BE2C (cell line): ENCODE results near the gene HAX1.
"Not testable (repeated sequence)": the region's sequence is repeated elsewhere in the genome, so short reads cannot be mapped to it uniquely, and the experiment has no call there.

ENCODE experiments used
- DNase-seq: peaks from one replicate; pipeline ENCODE4 v3.0.0-alpha.2; 2020
- H3K27me3 ChIP-seq: fragments of 250-450 bp; sonication (Bioruptor Pico); 2 replicates; pipeline ENCODE4 v1.5.1; 2020; ENCODE audit warnings: mild to moderate bottlenecking
- H3K36me3 ChIP-seq: fragments of 250-450 bp; sonication (Bioruptor Pico); 2 replicates; pipeline ENCODE4 v1.5.1; 2020; ENCODE audit warnings: mild to moderate bottlenecking
- H3K4me1 ChIP-seq: fragments of 250-450 bp; sonication (Bioruptor Pico); 2 replicates; pipeline ENCODE4 v1.5.1; 2020
- H3K4me3 ChIP-seq: 2 replicates; pipeline ENCODE4 v1.5.1; 2011; ENCODE audit warnings: low read depth, low read length
- H3K9me3 ChIP-seq: fragments of 250-450 bp; sonication (Bioruptor Pico); 2 replicates; pipeline ENCODE4 v1.5.1; 2020
- CTCF ChIP-seq: IDR thresholded peaks from 2 replicates; pipeline ENCODE4 v1.5.1; 2012; ENCODE audit warnings: mild to moderate bottlenecking, low read depth, low read length

The HAX1 gene

GRCh38 chr1:154295408-154296235 is 23.2 kb downstream of the HAX1 start:
- no peak for TF ChIP-seq CTCF
- no peak overlapping the region for H3K4me3 ChIP-seq
- no peak for DNase-seq

GRCh38 chr1:154301582-154301981 is 29.2 kb downstream of the HAX1 start:
- no peaks in the 10 kb centered on the region for H3K36me3 ChIP-seq
- no peak for DNase-seq
- TF ChIP-seq CTCF, result no peak
- no peak overlapping the region for H3K4me3 ChIP-seq
- H3K9me3 ChIP-seq, result no peaks in the 10 kb centered on the region
- no peaks in the 10 kb centered on the region for H3K27me3 ChIP-seq
- H3K4me1 ChIP-seq, result no peaks in the 10 kb centered on the region

More at GRCh38 chr1:154295408-154296235, 23.2 kb downstream of the HAX1 start:
- Histone ChIP-seq H3K27me3 (no peaks in the 10 kb centered on the region), H3K36me3 (no peaks in the 10 kb centered on the region), H3K4me1 (no peaks in the 10 kb centered on the region; the same call in 1 of the 2 replicates), H3K9me3 (peaks cover 7% of the 10 kb centered on the region; the same call in 1 of the 2 replicates)

- no peak for DNase-seq
- Histone ChIP-seq H3K4me3 (no peak overlapping the region), H3K36me3 (no peaks in the 10 kb centered on the region), H3K4me1 (no peaks in the 10 kb centered on the region), H3K27me3 (no peaks in the 10 kb centered on the region), H3K9me3 (no peaks in the 10 kb centered on the region)
- TF ChIP-seq CTCF, result no peak
These were observed 32.4 kb downstream of the HAX1 start for GRCh38 chr1:154304664-154305337.

- Histone ChIP-seq H3K36me3 (no peaks in the 10 kb centered on the region), H3K9me3 (no peaks in the 10 kb centered on the region), H3K4me1 (no peaks in the 10 kb centered on the region), H3K27me3 (no peaks in the 10 kb centered on the region), H3K4me3 (no peak overlapping the region)
- no peak for DNase-seq
- TF ChIP-seq CTCF, result no peak
These were observed 33.7 kb downstream of the HAX1 start for GRCh38 chr1:154306151-154306550.

GRCh38 chr1:154307670-154308270 is 35.3 kb downstream of the HAX1 start:
- not testable (repeated sequence) for H3K4me1 ChIP-seq, H3K9me3 ChIP-seq, H3K27me3 ChIP-seq, H3K4me3 ChIP-seq, H3K36me3 ChIP-seq, DNase-seq

GRCh38 chr1:154309136-154309535 is 36.7 kb downstream of the HAX1 start:
- not testable (repeated sequence) for H3K4me3 ChIP-seq, H3K4me1 ChIP-seq, H3K36me3 ChIP-seq, DNase-seq, H3K9me3 ChIP-seq, H3K27me3 ChIP-seq

- not testable (repeated sequence) for H3K27me3 ChIP-seq, H3K4me3 ChIP-seq, H3K4me1 ChIP-seq, H3K36me3 ChIP-seq, DNase-seq, H3K9me3 ChIP-seq
These were observed 40.0 kb downstream of the HAX1 start for GRCh38 chr1:154312229-154313065.
